Measurements from ENCODE around the gene AAK1. TPM values are rescaled to one million over a fixed set of nuclear protein-coding genes. Genes with fewer than 3 reads are reported as not detected.
A peak's percentile ranks its signal among the peaks of the same experiment; 100 is the strongest.

Gene AAK1
- total RNA-seq = 21.1 and 45.7 TPM in 2 replicates
- 43.5 and 49.1 TPM in 2 replicates for polyA plus RNA-seq
- polyA plus RNA-seq (2012) = 31.3 and 38.4 TPM in 2 replicates
- polyA minus RNA-seq (ENCODE audit: low replicate concordance) = 71.8 and 72.8 TPM in 2 replicates

GRCh38 chr2:69643602-69644505, at the start of gene AAK1:
TSS of gene AAK1 (minus strand) at chr2:69643739. CDS start at chr2:69643040, 699 bp downstream.
- H3K27ac ChIP-seq (ENCODE audit: insufficient read depth, low read length) = peak within 1 kb of the TSS; percentile 96
- peaks cover 44% of the 10 kb centered on the region for H3K79me2 ChIP-seq (ENCODE audit: control insufficient read depth, insufficient read depth, low read length)
- peak within 1 kb of the TSS; percentile 97 for H2AFZ ChIP-seq (ENCODE audit: low read length)
- no peaks in the 10 kb centered on the region for H4K20me1 ChIP-seq (ENCODE audit: control insufficient read depth, extremely low read depth, insufficient read depth, low read length)
- no peaks in the 10 kb centered on the region for H3K27me3 ChIP-seq (ENCODE audit: control insufficient read depth, insufficient read depth, low read length)
- H3K9me3 ChIP-seq (ENCODE audit: control insufficient read depth, insufficient read depth, low read depth, low read length) = no peaks in the 10 kb centered on the region
- DNase-seq (ENCODE audit: low read depth in 2 of 2) = peak; percentile 86 to 90
- peak within 1 kb of the TSS; percentile 61 to 94 (median 76) for H3K4me3 ChIP-seq (replicated peaks in 1 of 4; ENCODE audit: control extremely low read depth in 1 of 4, insufficient read depth in 1 of 4, low read depth in 3 of 4, low read length in 4 of 4)
- H3K9ac ChIP-seq (ENCODE audit: insufficient read depth, low read length) = peak within 1 kb of the TSS; percentile 89
- H3K36me3 ChIP-seq (ENCODE audit: control insufficient read depth, insufficient read depth, low read length) = peaks cover 2% of the 10 kb centered on the region
- TF ChIP-seq EZH2 (IDR thresholded peaks at IDR 0.05; ENCODE audit: low read length, missing control alignments) = no peak
- TF ChIP-seq, protein P1, sequence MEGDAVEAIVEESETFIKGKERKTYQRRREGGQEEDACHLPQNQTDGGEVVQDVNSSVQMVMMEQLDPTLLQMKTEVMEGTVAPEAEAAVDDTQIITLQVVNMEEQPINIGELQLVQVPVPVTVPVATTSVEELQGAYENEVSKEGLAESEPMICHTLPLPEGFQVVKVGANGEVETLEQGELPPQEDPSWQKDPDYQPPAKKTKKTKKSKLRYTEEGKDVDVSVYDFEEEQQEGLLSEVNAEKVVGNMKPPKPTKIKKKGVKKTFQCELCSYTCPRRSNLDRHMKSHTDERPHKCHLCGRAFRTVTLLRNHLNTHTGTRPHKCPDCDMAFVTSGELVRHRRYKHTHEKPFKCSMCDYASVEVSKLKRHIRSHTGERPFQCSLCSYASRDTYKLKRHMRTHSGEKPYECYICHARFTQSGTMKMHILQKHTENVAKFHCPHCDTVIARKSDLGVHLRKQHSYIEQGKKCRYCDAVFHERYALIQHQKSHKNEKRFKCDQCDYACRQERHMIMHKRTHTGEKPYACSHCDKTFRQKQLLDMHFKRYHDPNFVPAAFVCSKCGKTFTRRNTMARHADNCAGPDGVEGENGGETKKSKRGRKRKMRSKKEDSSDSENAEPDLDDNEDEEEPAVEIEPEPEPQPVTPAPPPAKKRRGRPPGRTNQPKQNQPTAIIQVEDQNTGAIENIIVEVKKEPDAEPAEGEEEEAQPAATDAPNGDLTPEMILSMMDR (conservative IDR thresholded peaks at IDR 0.05 in 1 of 2, IDR thresholded peaks at IDR 0.05 in 1 of 2; ENCODE audit: low read depth in 1 of 2, low read length in 2 of 2) = no peak
- peaks cover 6% of the 10 kb centered on the region for H3K4me1 ChIP-seq (ENCODE audit: control insufficient read depth, extremely low read depth, insufficient read depth, low read length)
- H3K4me2 ChIP-seq (ENCODE audit: extremely low read depth, insufficient read depth, low read length) = peak within 1 kb of the TSS; percentile 97

- H3K27ac ChIP-seq (ENCODE audit: insufficient read depth, low read length) = no peak overlapping the region
- DNase-seq (ENCODE audit: low read depth in 2 of 2) = peak; percentile 28 to 81
- H3K79me2 ChIP-seq (ENCODE audit: control insufficient read depth, insufficient read depth, low read length) = no peaks in the 10 kb centered on the region
- H3K9me3 ChIP-seq (ENCODE audit: control insufficient read depth, insufficient read depth, low read depth, low read length) = no peaks in the 10 kb centered on the region
- H3K27me3 ChIP-seq (ENCODE audit: control insufficient read depth, insufficient read depth, low read length) = no peaks in the 10 kb centered on the region
- no peak overlapping the region for H3K9ac ChIP-seq (ENCODE audit: insufficient read depth, low read length)
- H3K4me2 ChIP-seq (ENCODE audit: extremely low read depth, insufficient read depth, low read length) = no peak overlapping the region
- TF ChIP-seq, protein P1 (conservative IDR thresholded peaks at IDR 0.05 in 1 of 2, IDR thresholded peaks at IDR 0.05 in 1 of 2; ENCODE audit: low read depth in 1 of 2, low read length in 2 of 2) = no peak
- no peak for TF ChIP-seq EZH2 (IDR thresholded peaks at IDR 0.05; ENCODE audit: low read length, missing control alignments)
- peaks cover 19% of the 10 kb centered on the region for H3K4me1 ChIP-seq (ENCODE audit: control insufficient read depth, extremely low read depth, insufficient read depth, low read length)
- no peaks in the 10 kb centered on the region for H4K20me1 ChIP-seq (ENCODE audit: control insufficient read depth, extremely low read depth, insufficient read depth, low read length)
- no peak overlapping the region for H2AFZ ChIP-seq (ENCODE audit: low read length)
- H3K36me3 ChIP-seq (ENCODE audit: control insufficient read depth, insufficient read depth, low read length) = no peaks in the 10 kb centered on the region
- no peak overlapping the region for H3K4me3 ChIP-seq (replicated peaks in 1 of 4; ENCODE audit: control extremely low read depth in 1 of 4, insufficient read depth in 1 of 4, low read depth in 3 of 4, low read length in 4 of 4)
Observed at GRCh38 chr2:69692424-69692823, 48.9 kb upstream of the AAK1 start.

DNA sequence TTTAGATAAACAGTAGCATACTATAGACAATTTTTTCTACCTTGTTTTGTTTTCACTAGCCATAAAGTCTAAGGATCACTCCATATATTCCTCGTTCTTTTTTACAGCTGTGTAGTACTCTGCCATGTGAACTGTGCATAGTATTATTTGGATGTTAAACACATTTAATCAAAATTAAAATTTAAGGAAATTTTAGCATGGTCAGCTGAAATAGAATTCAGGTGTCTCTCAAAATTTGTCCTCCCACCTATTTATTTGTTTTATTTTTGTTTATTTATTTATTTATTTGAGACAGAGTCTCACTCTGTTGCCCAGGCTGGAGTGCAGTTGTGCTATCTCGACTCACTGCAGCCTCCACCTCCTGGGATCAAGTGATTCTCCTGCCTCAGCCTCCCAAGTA, 46.4 kb upstream of the AAK1 start:
- DNase-seq (ENCODE audit: low read depth in 2 of 2) = no peak
- H3K4me1 ChIP-seq (ENCODE audit: control insufficient read depth, extremely low read depth, insufficient read depth, low read length) = peaks cover 12% of the 10 kb centered on the region
- no peak for TF ChIP-seq EZH2 (IDR thresholded peaks at IDR 0.05; ENCODE audit: low read length, missing control alignments)
- TF ChIP-seq, protein P1 (conservative IDR thresholded peaks at IDR 0.05 in 1 of 2, IDR thresholded peaks at IDR 0.05 in 1 of 2; ENCODE audit: low read depth in 1 of 2, low read length in 2 of 2) = no peak
- no peaks in the 10 kb centered on the region for H3K27me3 ChIP-seq (ENCODE audit: control insufficient read depth, insufficient read depth, low read length)
- H3K36me3 ChIP-seq (ENCODE audit: control insufficient read depth, insufficient read depth, low read length) = no peaks in the 10 kb centered on the region
- no peak overlapping the region for H3K4me2 ChIP-seq (ENCODE audit: extremely low read depth, insufficient read depth, low read length)
- H3K79me2 ChIP-seq (ENCODE audit: control insufficient read depth, insufficient read depth, low read length) = no peaks in the 10 kb centered on the region
- no peak overlapping the region for H2AFZ ChIP-seq (ENCODE audit: low read length)
- no peaks in the 10 kb centered on the region for H3K9me3 ChIP-seq (ENCODE audit: control insufficient read depth, insufficient read depth, low read depth, low read length)
- H3K9ac ChIP-seq (ENCODE audit: insufficient read depth, low read length) = no peak overlapping the region
- H3K4me3 ChIP-seq (replicated peaks in 1 of 4; ENCODE audit: control extremely low read depth in 1 of 4, insufficient read depth in 1 of 4, low read depth in 3 of 4, low read length in 4 of 4) = no peak overlapping the region
- H4K20me1 ChIP-seq (ENCODE audit: control insufficient read depth, extremely low read depth, insufficient read depth, low read length) = no peaks in the 10 kb centered on the region
- H3K27ac ChIP-seq (ENCODE audit: insufficient read depth, low read length) = no peak overlapping the region

All from fibroblast of lung (primary cell).